GM20000 (cell line): Measurements from ENCODE around the gene LSM12.
"Not testable (repeated sequence)": the region's sequence is repeated elsewhere in the genome, so short reads cannot be mapped to it uniquely, and the experiment has no call there.

ENCODE experiments used
- DNase-seq: peaks from one replicate; pipeline ENCODE4 v3.0.0; 2012; ENCODE audit warnings: low spot score
- CTCF ChIP-seq: IDR thresholded peaks from 2 replicates; pipeline ENCODE4 v1.5.1; 2012; ENCODE audit warnings: mild to moderate bottlenecking, control low read depth; ENCODE audit errors: extremely low read depth, missing control alignments

The LSM12 gene

GRCh38 chr17:44102849-44103622, 36.6 kb upstream of the LSM12 start:
- TF ChIP-seq CTCF: no peak
- DNase-seq: no peak

GRCh38 chr17:44101858-44102257, 35.4 kb upstream of the LSM12 start:
- not testable (repeated sequence) for DNase-seq

- DNase-seq: no peak
- no peak for TF ChIP-seq CTCF
These were observed 30.9 kb upstream of the LSM12 start for GRCh38 chr17:44097110-44097958.

GRCh38 chr17:44095647-44096496, 29.4 kb upstream of the LSM12 start:
- TF ChIP-seq CTCF: no peak
- no peak for DNase-seq

- TF ChIP-seq CTCF: no peak
These were observed 28.8 kb upstream of the LSM12 start for GRCh38 chr17:44095388-44095646.

GRCh38 chr17:44094701-44095387, 28.4 kb upstream of the LSM12 start:
- no peak for TF ChIP-seq CTCF
- DNase-seq: no peak

More at GRCh38 chr17:44095388-44095646, 28.8 kb upstream of the LSM12 start:
- no peak for DNase-seq

GRCh38 chr17:44093231-44093900, 26.9 kb upstream of the LSM12 start:
- TF ChIP-seq CTCF: no peak
- DNase-seq: no peak
